GM12878 (cell line): ENCODE data around the gene BRD9. TPM values are rescaled to one million over a fixed set of nuclear protein-coding genes. Genes with fewer than 3 reads are reported as not detected.

Experiments
- ATAC-seq: fragments of 200-7000 bp; cut with Tn5 transposase; 3 replicates; pipeline ENCODE4 v1.9.1; 2020; ENCODE audit warnings: mild to moderate bottlenecking, moderate library complexity
- BruUV-seq: library from RNA; stranded (reverse); fragments of 400-500 nt; replicated peaks from 2 replicates; lab custom pipeline; 2021; lab: Mats Ljungman, UMichigan
- CTCF ChIA-PET: fragments of 300-600 bp; sonication (Branson Sonifier 250); formaldehyde crosslinking; extraction: SDS; loops from one replicate; lab custom pipeline; 2021; ENCODE audit warnings: inconsistent platforms; lab: Yijun Ruan, JAX
- POLR2A ChIA-PET: fragments of 350-600 bp; formaldehyde crosslinking; extraction: SDS; loops from one replicate; lab custom pipeline; 2021; ENCODE audit warnings: inconsistent platforms; lab: Charles Lee
- RAD21 ChIA-PET: fragments of 300-600 bp; sonication (Branson Sonifier 250); formaldehyde crosslinking; loops from one replicate; lab custom pipeline; 2023; ENCODE audit warnings: antibody characterized with exemption; ENCODE audit not compliant: unreplicated experiment; lab: Charles Lee
- SMC1A ChIA-PET: fragments of 300-600 bp; sonication (Branson Sonifier 250); formaldehyde crosslinking; loops from one replicate; lab custom pipeline; 2023; ENCODE audit not compliant: unreplicated experiment, uncharacterized antibody; lab: Charles Lee
- DNase-seq: peaks from one replicate; pipeline ENCODE4 v3.0.0-alpha.2; 2011; ENCODE audit warnings: low read depth, low spot score
- FAIRE-seq: peaks from 3 replicates; lab custom pipeline; 2011; peaks lifted over from hg19 to GRCh38; lab: Jason Lieb, UNC
- H2AFZ ChIP-seq: 2 replicates; pipeline ENCODE4 v1.6.0; 2011; ENCODE audit warnings: low read depth, low read length, control low read depth; ENCODE audit not compliant: control insufficient read depth
- H3K27ac ChIP-seq: 2 replicates; pipeline ENCODE4 v1.5.1; 2011; ENCODE audit warnings: control low read depth; ENCODE audit not compliant: control insufficient read depth, insufficient read depth
- H3K27me3 ChIP-seq, 2 experiments: replicated peaks in 1 of 2; 2 replicates each; pipeline versions ENCODE4 v1.6.0 to v1.6.1; 2011; ENCODE audit warnings: low read length in 1 of 2; ENCODE audit not compliant: control insufficient read depth in 2 of 2, insufficient read depth in 2 of 2
- H3K36me3 ChIP-seq, 2 experiments: 2 replicates each; pipeline ENCODE4 v1.5.1; 2011; ENCODE audit warnings: low read length in 1 of 2; ENCODE audit not compliant: control insufficient read depth in 2 of 2, insufficient read depth in 2 of 2
- H3K4me1 ChIP-seq: 2 replicates; pipeline ENCODE4 v1.6.1; 2011; ENCODE audit warnings: mild to moderate bottlenecking, low read length, moderate library complexity, mixed read lengths; ENCODE audit not compliant: control insufficient read depth, insufficient read depth
- H3K4me2 ChIP-seq: 2 replicates; pipeline ENCODE4 v1.6.0; 2011; ENCODE audit warnings: control low read depth; ENCODE audit not compliant: control insufficient read depth, insufficient read depth
- H3K4me3 ChIP-seq: fragments of 200-600 bp; sonication (generic); 2 replicates; pipeline ENCODE4 v1.5.1; 2016
- H3K79me2 ChIP-seq: 2 replicates; pipeline ENCODE4 v1.6.0; 2011; ENCODE audit warnings: low read length; ENCODE audit not compliant: control insufficient read depth, insufficient read depth
- H3K9ac ChIP-seq: 2 replicates; pipeline ENCODE4 v1.8.0; 2011; ENCODE audit warnings: low read length, control low read depth, mixed read lengths; ENCODE audit not compliant: control insufficient read depth, insufficient read depth
- H3K9me3 ChIP-seq: replicated peaks from 3 replicates; pipeline ENCODE4 v1.5.1; 2011; ENCODE audit warnings: mild to moderate bottlenecking, low read length; ENCODE audit not compliant: control insufficient read depth, insufficient read depth
- H4K20me1 ChIP-seq: 2 replicates; pipeline ENCODE4 v1.6.0; 2011; ENCODE audit not compliant: control insufficient read depth, insufficient read depth
- BHLHE40 ChIP-seq, 2 experiments: fragments of 450-650 bp in 1 of 2; IDR thresholded peaks; 2 replicates each; pipeline ENCODE4 v1.6.1; 2011 to 2017; ENCODE audit warnings: low read depth in 2 of 2, borderline replicate concordance in 1 of 2, improper control_type of control experiment in 1 of 2, low read length in 1 of 2, mild to moderate bottlenecking in 1 of 2
- CREM ChIP-seq: IDR thresholded peaks from 2 replicates; pipeline ENCODE4 v1.6.1; 2014; ENCODE audit warnings: antibody characterized with exemption, low read depth
- FOXK2 ChIP-seq: fragments of 450-650 bp; IDR thresholded peaks from 2 replicates; pipeline ENCODE4 v1.6.1; 2017; ENCODE audit warnings: mild to moderate bottlenecking, moderate library complexity
- IKZF1 ChIP-seq: fragments of 450-650 bp; conservative IDR thresholded peaks from 2 replicates; pipeline ENCODE4 v1.6.1; 2017; ENCODE audit warnings: antibody characterized with exemption, mild to moderate bottlenecking
- IKZF2 ChIP-seq, 2 experiments: fragments of 450-650 bp; IDR thresholded peaks; 2 replicates each; pipeline ENCODE4 v1.6.1; 2017; ENCODE audit warnings: mild to moderate bottlenecking in 2 of 2, moderate library complexity in 2 of 2
- KLF5 ChIP-seq: fragments of 450-650 bp; IDR thresholded peaks from 2 replicates; pipeline ENCODE4 v1.6.1; 2014; ENCODE audit warnings: mild to moderate bottlenecking; ENCODE audit not compliant: partially characterized antibody
- MEF2B ChIP-seq: fragments of 450-650 bp; IDR thresholded peaks from 2 replicates; pipeline ENCODE4 v1.6.1; 2018; ENCODE audit warnings: mild to moderate bottlenecking, moderate library complexity; ENCODE audit not compliant: partially characterized antibody, poor library complexity, severe bottlenecking
- NBN ChIP-seq: fragments of 450-650 bp; IDR thresholded peaks from 2 replicates; pipeline ENCODE4 v1.6.1; 2016
- RUNX3 ChIP-seq: IDR thresholded peaks from 2 replicates; pipeline ENCODE4 v1.6.1; 2012; ENCODE audit warnings: low read length, inconsistent platforms
- SREBF1 ChIP-seq: IDR thresholded peaks from 2 replicates; pipeline ENCODE4 v1.6.1; 2012; ENCODE audit warnings: mild to moderate bottlenecking, low read length
- ZNF217 ChIP-seq: fragments of 450-650 bp; IDR thresholded peaks from 2 replicates; pipeline ENCODE4 v1.6.1; 2017; ENCODE audit warnings: antibody characterized with exemption, mild to moderate bottlenecking
- WGBS: methylation state at CpG from one replicate; pipeline ENCODE4 v1.1.6; 2016; ENCODE audit warnings: low lambda C conversion rate; ENCODE audit not compliant: insufficient replicate concordance, insufficient coverage; ENCODE audit errors: missing lambda C conversion rate; 5-methylcytosine and 5-hydroxymethylcytosine counted together
- in situ Hi-C: fragments of 300-500 bp; cut with MboI; formaldehyde crosslinking; loops from 9 replicates; pipeline ENCODE4 v1.14.3; 2018; ENCODE audit warnings: mixed read lengths
- intact Hi-C: fragments of 100-400 bp; cut with micrococcal nuclease; formaldehyde crosslinking; loops from one replicate; pipeline ENCODE4 v1.14.2; 2022; ENCODE audit not compliant: unreplicated experiment
- polyA plus RNA-seq, 11 experiments: library from polyadenylated mRNA; depleted of rRNA in 4 of 11; unstranded in 6 of 11; stranded (reverse) in 5 of 11; fragments of >200 nt; fragmentation: Nextera tagmentation in 4 of 11; fragmentation: Illumina TruSeq in 1 of 11; extraction: Ambion mirVana in 4 of 11; extraction: Trizol in 1 of 11; gene quantifications; 1 replicate in 1 of 11; 2 replicates in 10 of 11; pipeline versions ENCODE4 v1.2.1 to v1.2.3, GENCODE V29; 2011 to 2016; ENCODE audit warnings: inconsistent platforms in 2 of 11, missing spikeins in 2 of 11, low read depth in 1 of 11
- total RNA-seq, 4 experiments: library from RNA; depleted of rRNA in 3 of 4; stranded (reverse); fragments of >200 nt in 3 of 4; fragmentation: Illumina TruSeq in 1 of 4; extraction: Trizol in 1 of 4; gene quantifications; 2 replicates each; pipeline versions ENCODE4 v1.2.1 to v1.2.3, GENCODE V29; 2013 to 2021
- TF ChIP-seq, protein P1 (sequence below), 3 experiments: IDR thresholded peaks in 2 of 3; conservative IDR thresholded peaks in 1 of 3; 2 replicates each; pipeline ENCODE4 v1.5.1; 2011; ENCODE audit warnings: low read depth in 3 of 3, low read length in 3 of 3, mild to moderate bottlenecking in 3 of 3, control low read depth in 2 of 3, moderate library complexity in 2 of 3, inconsistent platforms in 1 of 3, mixed read lengths in 1 of 3; ENCODE audit not compliant: control insufficient read depth in 2 of 3, insufficient read depth in 1 of 3; ENCODE audit errors: extremely low read depth in 1 of 3
- TF ChIP-seq, protein P2 (sequence below): fragments of 450-650 bp; IDR thresholded peaks from 2 replicates; pipeline ENCODE4 v1.6.1; 2017; ENCODE audit warnings: low read depth, mild to moderate bottlenecking, moderate library complexity
- TF ChIP-seq, protein P3 (sequence below): IDR thresholded peaks from 2 replicates; pipeline ENCODE4 v1.6.1; 2011; ENCODE audit warnings: low read depth, mild to moderate bottlenecking, low read length, moderate library complexity, borderline replicate concordance; ENCODE audit errors: extremely low read depth
- TF ChIP-seq, protein P4 (sequence below): IDR thresholded peaks from 2 replicates; pipeline ENCODE4 v1.6.1; 2012; ENCODE audit warnings: low read length, inconsistent platforms

The BRD9 gene
- total and polyA plus RNA-seq, 10 of the 15 experiments (the other 5 are each of a cell fraction or from before 2014, with no cell fraction given) = 2.0 to 48.6 (median 32.4) TPM

DNA sequence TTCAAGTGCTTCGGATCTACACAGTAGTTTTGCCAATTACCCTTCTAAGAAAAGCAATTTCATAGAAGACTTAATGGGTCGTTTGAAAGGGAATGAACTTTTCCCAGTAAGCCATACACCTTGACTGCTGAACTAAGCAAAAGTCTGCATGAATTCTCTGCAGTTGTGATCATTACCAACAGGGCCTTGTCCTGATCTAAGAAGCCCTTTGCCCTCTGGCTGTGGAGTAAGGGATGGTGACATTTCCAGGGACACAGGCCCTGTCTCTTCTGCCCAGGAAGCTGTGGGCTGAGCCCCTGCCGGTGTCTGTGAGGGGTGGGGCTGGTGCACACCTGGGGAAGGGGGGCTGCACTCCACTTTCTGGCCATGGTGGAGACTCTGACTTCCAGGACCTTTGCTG, 72.4 kb downstream of the BRD9 start:
- 11% methylated on average over 3 of the region's 3 CpGs for WGBS
- intact Hi-C loops = no loop called here
- POLR2A ChIA-PET = no interaction called here

More for the DNA sequence above, 72.4 kb downstream of the BRD9 start:
- FAIRE-seq (no peak), DNase-seq (no peak), ATAC-seq (no peak)
- no peak overlapping the region for H2AFZ ChIP-seq
- in situ Hi-C loops = no loop called here
- TF ChIP-seq IKZF2 (IDR thresholded peaks at IDR 0.05) = no peak
- no peak for TF ChIP-seq ZNF217
- TF ChIP-seq, protein P1, sequence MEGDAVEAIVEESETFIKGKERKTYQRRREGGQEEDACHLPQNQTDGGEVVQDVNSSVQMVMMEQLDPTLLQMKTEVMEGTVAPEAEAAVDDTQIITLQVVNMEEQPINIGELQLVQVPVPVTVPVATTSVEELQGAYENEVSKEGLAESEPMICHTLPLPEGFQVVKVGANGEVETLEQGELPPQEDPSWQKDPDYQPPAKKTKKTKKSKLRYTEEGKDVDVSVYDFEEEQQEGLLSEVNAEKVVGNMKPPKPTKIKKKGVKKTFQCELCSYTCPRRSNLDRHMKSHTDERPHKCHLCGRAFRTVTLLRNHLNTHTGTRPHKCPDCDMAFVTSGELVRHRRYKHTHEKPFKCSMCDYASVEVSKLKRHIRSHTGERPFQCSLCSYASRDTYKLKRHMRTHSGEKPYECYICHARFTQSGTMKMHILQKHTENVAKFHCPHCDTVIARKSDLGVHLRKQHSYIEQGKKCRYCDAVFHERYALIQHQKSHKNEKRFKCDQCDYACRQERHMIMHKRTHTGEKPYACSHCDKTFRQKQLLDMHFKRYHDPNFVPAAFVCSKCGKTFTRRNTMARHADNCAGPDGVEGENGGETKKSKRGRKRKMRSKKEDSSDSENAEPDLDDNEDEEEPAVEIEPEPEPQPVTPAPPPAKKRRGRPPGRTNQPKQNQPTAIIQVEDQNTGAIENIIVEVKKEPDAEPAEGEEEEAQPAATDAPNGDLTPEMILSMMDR (IDR thresholded peaks at IDR 0.05 in 2 of 3, conservative IDR thresholded peaks at IDR 0.05 in 1 of 3; ENCODE audit: control insufficient read depth in 2 of 3, extremely low read depth in 1 of 3, insufficient read depth in 1 of 3, low read depth in 3 of 3, low read length in 3 of 3) = no peak
- TF ChIP-seq RUNX3 = no peak
- TF ChIP-seq KLF5 = no peak
- TF ChIP-seq, protein P2, sequence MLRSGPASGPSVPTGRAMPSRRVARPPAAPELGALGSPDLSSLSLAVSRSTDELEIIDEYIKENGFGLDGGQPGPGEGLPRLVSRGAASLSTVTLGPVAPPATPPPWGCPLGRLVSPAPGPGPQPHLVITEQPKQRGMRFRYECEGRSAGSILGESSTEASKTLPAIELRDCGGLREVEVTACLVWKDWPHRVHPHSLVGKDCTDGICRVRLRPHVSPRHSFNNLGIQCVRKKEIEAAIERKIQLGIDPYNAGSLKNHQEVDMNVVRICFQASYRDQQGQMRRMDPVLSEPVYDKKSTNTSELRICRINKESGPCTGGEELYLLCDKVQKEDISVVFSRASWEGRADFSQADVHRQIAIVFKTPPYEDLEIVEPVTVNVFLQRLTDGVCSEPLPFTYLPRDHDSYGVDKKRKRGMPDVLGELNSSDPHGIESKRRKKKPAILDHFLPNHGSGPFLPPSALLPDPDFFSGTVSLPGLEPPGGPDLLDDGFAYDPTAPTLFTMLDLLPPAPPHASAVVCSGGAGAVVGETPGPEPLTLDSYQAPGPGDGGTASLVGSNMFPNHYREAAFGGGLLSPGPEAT = no peak
- TF ChIP-seq FOXK2 = no peak
- TF ChIP-seq, protein P3, sequence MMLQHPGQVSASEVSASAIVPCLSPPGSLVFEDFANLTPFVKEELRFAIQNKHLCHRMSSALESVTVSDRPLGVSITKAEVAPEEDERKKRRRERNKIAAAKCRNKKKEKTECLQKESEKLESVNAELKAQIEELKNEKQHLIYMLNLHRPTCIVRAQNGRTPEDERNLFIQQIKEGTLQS = no peak
- TF ChIP-seq NBN = no peak
- TF ChIP-seq, protein P4, sequence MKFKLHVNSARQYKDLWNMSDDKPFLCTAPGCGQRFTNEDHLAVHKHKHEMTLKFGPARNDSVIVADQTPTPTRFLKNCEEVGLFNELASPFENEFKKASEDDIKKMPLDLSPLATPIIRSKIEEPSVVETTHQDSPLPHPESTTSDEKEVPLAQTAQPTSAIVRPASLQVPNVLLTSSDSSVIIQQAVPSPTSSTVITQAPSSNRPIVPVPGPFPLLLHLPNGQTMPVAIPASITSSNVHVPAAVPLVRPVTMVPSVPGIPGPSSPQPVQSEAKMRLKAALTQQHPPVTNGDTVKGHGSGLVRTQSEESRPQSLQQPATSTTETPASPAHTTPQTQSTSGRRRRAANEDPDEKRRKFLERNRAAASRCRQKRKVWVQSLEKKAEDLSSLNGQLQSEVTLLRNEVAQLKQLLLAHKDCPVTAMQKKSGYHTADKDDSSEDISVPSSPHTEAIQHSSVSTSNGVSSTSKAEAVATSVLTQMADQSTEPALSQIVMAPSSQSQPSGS = no peak
- no peak for TF ChIP-seq SREBF1
- TF ChIP-seq MEF2B = no peak
- TF ChIP-seq BHLHE40 (IDR thresholded peaks at IDR 0.05; ENCODE audit: borderline replicate concordance in 1 of 2, low read depth in 2 of 2, low read length in 1 of 2) = no peak
- no peak for TF ChIP-seq CREM
- no peak for TF ChIP-seq IKZF1
- CTCF ChIA-PET = interaction anchor here (1.1 kb wide), 1 partner anchor 120 kb away, joined by 3 read pairs; no protein-coding TSS in a partner anchor
- no TSS peak for BruUV-seq
- no peaks in the 10 kb centered on the region for H3K27me3 ChIP-seq
- H3K9me3 ChIP-seq = no peaks in the 10 kb centered on the region
- H3K9ac ChIP-seq = no peak overlapping the region
- no peaks in the 10 kb centered on the region for H3K36me3 ChIP-seq
- H3K4me3 ChIP-seq = no peak overlapping the region
- no peaks in the 10 kb centered on the region for H4K20me1 ChIP-seq
- H3K27ac ChIP-seq = no peak overlapping the region
- RAD21 ChIA-PET = no interaction called here
- H3K79me2 ChIP-seq = no peaks in the 10 kb centered on the region
- H3K4me1 ChIP-seq = no peaks in the 10 kb centered on the region
- H3K4me2 ChIP-seq = no peak overlapping the region
- SMC1A ChIA-PET = no interaction called here
